SH-SY5Y (cell line): ENCODE results near the gene RUSC2.

Source experiments
- GATA2 ChIP-seq: IDR thresholded peaks from 2 replicates; pipeline ENCODE4 v1.6.1; 2011; ENCODE audit warnings: mild to moderate bottlenecking, low read depth, low read length
- GATA3 ChIP-seq: IDR thresholded peaks from 2 replicates; pipeline ENCODE4 v1.6.1; 2011; ENCODE audit warnings: low read depth, mild to moderate bottlenecking, low read length, moderate library complexity

RUSC2 gene

GRCh38 chr9:35538361-35539234 lies 48.7 kb downstream of the RUSC2 start:
- TF ChIP-seq GATA3 (no peak), GATA2 (peak; percentile 60)
